ENCODE data around the gene PLIN3. TPM values are rescaled to one million over a fixed set of nuclear protein-coding genes. Genes with fewer than 3 reads are reported as not detected.
"Not testable (repeated sequence)": the region's sequence is repeated elsewhere in the genome, so short reads cannot be mapped to it uniquely, and the experiment has no call there.

The PLIN3 gene
- total RNA-seq, 1 donor from 2014 or later: 55.3 TPM

DNA sequence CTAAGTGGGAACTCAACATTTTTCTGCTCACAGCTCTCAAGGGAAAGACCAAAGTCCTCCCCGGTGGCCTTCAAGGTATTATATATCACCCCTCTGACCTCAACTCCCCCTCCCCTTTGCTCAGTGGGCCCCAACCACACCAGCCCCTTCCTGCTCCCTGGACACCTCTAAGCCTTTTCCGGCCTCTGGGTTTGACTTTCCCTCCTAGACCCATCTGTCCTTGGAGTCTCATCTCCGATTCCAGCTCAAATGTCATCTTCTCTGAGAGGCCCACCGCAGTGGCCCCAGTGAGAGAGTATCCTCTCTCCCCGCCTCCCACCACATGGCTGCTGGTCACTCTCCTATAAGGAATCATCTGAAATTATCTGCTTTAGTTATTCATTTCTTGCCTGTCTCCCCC, 40.9 kb upstream of the PLIN3 start:
- H3K4me3 Mint-ChIP-seq (ENCODE audit: low read depth): peak overlapping the region; percentile 55
- peaks cover 26% of the 10 kb centered on the region for H3K36me3 Mint-ChIP-seq (ENCODE audit: low read depth)
- no peak overlapping the region for H3K27ac Mint-ChIP-seq
- intact Hi-C loops (cut with micrococcal nuclease): no loop called here
- no peaks in the 10 kb centered on the region for H3K9me3 Mint-ChIP-seq
- no peak for DNase-seq (ENCODE audit: low spot score)
- peaks cover 24% of the 10 kb centered on the region for H3K4me1 Mint-ChIP-seq (ENCODE audit: low read depth)
- no peaks in the 10 kb centered on the region for H3K27me3 Mint-ChIP-seq (ENCODE audit: low read depth)

DNA sequence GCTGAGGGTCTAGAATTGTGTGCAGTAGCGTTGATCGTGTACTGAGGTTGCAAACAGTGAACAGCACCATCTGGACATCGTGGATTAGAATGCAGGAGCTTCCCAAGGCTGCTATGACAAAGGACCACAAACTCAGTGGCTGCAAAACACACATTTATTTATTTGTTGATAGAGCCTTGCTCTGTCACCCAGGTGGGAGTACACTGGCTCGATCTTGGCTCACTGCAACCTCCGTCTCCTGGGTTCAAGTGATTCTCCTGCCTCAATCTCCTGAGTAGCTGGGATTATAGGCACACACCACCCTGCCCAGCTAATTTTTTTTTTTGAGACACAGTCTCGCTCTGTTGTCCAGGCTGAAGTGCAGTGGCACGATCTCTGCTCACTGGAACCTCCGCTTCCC, 39.5 kb upstream of the PLIN3 start:
- intact Hi-C loops (cut with micrococcal nuclease): no loop called here
- DNase-seq (ENCODE audit: low spot score): no peak
- Mint-ChIP-seq H3K4me1 (ENCODE audit: low read depth) (peaks cover 11% of the 10 kb centered on the region), H3K9me3 (no peaks in the 10 kb centered on the region), H3K27ac (no peak overlapping the region), H3K4me3 (ENCODE audit: low read depth) (no peak overlapping the region), H3K27me3 (ENCODE audit: low read depth) (no peaks in the 10 kb centered on the region), H3K36me3 (ENCODE audit: low read depth) (peaks cover 12% of the 10 kb centered on the region)

DNA sequence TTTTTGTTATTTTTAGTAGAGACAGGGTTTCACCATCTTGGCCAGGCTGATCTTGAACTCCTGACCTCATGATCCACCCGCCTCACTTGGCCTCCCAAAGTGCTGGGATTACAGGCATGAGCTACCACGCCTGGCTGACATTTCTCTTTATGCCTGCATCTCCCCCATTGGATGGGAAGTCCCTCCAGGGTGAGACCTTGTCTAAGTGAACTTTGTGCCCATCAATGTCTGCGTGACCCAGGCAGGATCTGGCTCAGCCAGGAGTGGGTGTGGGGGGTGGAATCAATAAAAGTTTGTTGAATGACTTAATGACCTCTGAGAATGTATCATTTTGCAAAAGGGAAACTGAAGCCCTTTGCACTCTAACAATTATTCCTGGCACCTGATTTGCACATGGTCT, 37.0 kb upstream of the PLIN3 start:
- Mint-ChIP-seq H3K36me3 (ENCODE audit: low read depth) (no peaks in the 10 kb centered on the region), H3K27ac (no peak overlapping the region), H3K9me3 (no peaks in the 10 kb centered on the region), H3K4me1 (ENCODE audit: low read depth) (peaks cover 1% of the 10 kb centered on the region), H3K4me3 (ENCODE audit: low read depth) (no peak overlapping the region), H3K27me3 (ENCODE audit: low read depth) (no peaks in the 10 kb centered on the region)
- DNase-seq (ENCODE audit: low spot score): no peak
- intact Hi-C loops (cut with micrococcal nuclease): no loop called here

DNA sequence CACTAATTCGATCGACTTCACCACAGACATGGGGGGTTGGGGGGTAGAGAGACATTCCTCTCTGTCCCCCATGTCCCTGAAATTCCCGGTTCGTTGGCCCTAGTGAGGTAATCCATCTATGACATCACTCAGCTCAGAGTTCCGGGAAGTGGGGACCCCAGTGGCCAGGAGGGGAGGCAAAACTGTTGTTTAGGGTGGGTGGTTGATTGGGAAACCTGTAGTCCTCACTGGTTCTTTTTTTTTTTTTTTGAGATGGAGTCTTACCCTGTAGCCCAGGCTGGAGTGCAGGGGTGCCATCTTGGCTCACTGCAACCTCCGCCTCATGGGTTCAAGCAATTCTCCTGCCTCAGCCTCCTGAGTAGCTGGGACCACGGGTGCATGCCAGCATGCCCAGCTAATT, 35.3 kb upstream of the PLIN3 start, which contains the start of gene ARRDC5:
Gene ARRDC5 (minus strand): TSS at position 101 of the 400 bp plus-strand sequence. CDS start 71 bp downstream, at position 30.
- no peak for DNase-seq (ENCODE audit: low spot score)
- H3K36me3 Mint-ChIP-seq (ENCODE audit: low read depth): no peaks in the 10 kb centered on the region
- intact Hi-C loops (cut with micrococcal nuclease): no loop called here
- H3K4me1 Mint-ChIP-seq (ENCODE audit: low read depth): no peaks in the 10 kb centered on the region
- no peaks in the 10 kb centered on the region for H3K9me3 Mint-ChIP-seq
- H3K4me3 Mint-ChIP-seq (ENCODE audit: low read depth): no peak within 1 kb of the TSS
- H3K27me3 Mint-ChIP-seq (ENCODE audit: low read depth): no peaks in the 10 kb centered on the region
- no peak within 1 kb of the TSS for H3K27ac Mint-ChIP-seq

DNA sequence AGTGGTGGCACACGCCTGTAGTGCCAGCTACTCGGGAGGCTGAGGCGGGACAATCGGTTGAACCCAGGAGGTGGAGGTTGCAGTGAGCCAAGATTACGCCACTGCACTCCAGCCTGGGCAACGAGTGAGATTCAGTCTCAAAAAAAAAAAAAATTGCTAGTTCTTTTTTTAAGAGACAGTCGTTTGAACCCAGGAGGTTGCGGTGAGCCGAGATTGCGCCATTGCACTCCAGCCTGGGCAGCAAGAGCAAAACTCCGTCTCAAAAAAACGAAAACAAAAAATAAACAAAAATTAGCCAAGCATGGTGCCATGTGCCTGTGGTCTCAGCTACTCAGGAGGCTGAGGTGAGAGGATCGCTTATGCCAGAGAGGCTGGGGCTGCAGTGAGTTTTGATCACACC, 33.4 kb upstream of the PLIN3 start:
- H3K4me3 Mint-ChIP-seq (ENCODE audit: low read depth); H3K9me3 Mint-ChIP-seq; H3K4me1 Mint-ChIP-seq (ENCODE audit: low read depth); H3K27ac Mint-ChIP-seq; intact Hi-C loops (cut with micrococcal nuclease); DNase-seq (ENCODE audit: low spot score); H3K27me3 Mint-ChIP-seq (ENCODE audit: low read depth); H3K36me3 Mint-ChIP-seq (ENCODE audit: low read depth): not testable (repeated sequence)

DNA sequence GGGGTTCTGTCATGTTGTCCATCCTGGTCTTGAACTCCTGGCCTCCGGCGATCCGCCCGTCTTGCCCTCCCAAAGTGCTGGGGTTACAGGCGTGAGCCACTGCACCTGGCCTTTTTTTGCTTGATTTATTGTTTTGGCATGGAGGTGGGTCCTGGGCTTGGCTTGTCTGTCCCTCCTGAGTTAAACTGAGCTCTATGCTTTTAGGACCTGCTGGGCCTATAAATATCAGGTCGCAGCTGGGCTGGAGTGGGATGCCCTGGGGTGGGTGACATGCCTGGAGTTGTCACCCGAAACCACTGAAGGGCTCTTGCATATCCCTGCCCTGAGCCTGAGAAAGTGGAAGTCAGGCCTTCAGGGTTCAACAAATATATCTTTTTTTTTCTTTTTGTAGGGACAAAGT, 29.7 kb upstream of the PLIN3 start:
- intact Hi-C loops (cut with micrococcal nuclease): no loop called here
- Mint-ChIP-seq H3K27me3 (ENCODE audit: low read depth) (no peaks in the 10 kb centered on the region), H3K27ac (no peak overlapping the region), H3K9me3 (no peaks in the 10 kb centered on the region), H3K4me1 (ENCODE audit: low read depth) (no peaks in the 10 kb centered on the region), H3K36me3 (ENCODE audit: low read depth) (no peaks in the 10 kb centered on the region), H3K4me3 (ENCODE audit: low read depth) (no peak overlapping the region)
- DNase-seq (ENCODE audit: low spot score): no peak

DNA sequence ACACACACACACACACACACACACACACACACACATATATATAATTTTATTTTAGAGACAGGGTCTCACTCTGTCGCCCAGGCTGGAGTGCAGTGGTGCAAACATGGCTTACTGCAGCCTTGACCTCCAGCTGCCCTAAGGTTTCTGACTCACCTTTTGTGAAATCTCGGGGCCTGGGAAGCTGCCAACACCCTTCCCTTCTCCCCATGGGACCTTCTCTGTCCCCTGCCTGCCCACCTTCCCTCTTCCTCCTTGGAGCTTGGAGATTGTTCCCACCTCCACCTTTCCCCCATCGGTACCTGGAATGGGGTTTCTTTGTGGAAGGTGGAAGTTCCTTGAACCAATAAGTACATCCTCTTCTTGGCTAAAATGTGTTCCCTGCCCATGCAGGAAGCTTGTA, 28.9 kb upstream of the PLIN3 start:
- Mint-ChIP-seq H3K4me3 (ENCODE audit: low read depth) (no peak overlapping the region), H3K4me1 (ENCODE audit: low read depth) (no peaks in the 10 kb centered on the region), H3K27me3 (ENCODE audit: low read depth) (no peaks in the 10 kb centered on the region), H3K9me3 (no peaks in the 10 kb centered on the region), H3K27ac (no peak overlapping the region), H3K36me3 (ENCODE audit: low read depth) (no peaks in the 10 kb centered on the region)
- no peak for DNase-seq (ENCODE audit: low spot score)
- intact Hi-C loops (cut with micrococcal nuclease): no loop called here

DNA sequence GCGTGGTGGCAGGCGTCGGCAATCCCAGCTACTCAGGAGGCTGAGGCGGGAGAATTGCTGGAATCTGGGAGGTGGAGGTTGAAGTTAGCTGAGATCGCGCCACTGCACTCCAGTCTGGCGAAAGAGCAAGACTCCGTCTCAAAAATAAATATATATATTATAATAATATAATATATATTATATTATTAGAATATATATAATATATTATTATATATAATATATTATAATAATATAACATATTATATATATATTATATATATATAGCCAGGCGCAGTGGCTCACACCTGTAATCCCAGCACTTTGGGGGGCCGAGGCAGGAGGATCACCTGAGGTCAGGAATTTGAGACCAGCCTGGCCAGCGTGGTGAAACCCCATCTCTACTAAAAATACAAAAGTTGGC, 25.5 kb upstream of the PLIN3 start:
- H3K4me1 Mint-ChIP-seq (ENCODE audit: low read depth); H3K9me3 Mint-ChIP-seq; H3K27ac Mint-ChIP-seq; intact Hi-C loops (cut with micrococcal nuclease); H3K27me3 Mint-ChIP-seq (ENCODE audit: low read depth); H3K36me3 Mint-ChIP-seq (ENCODE audit: low read depth); H3K4me3 Mint-ChIP-seq (ENCODE audit: low read depth); DNase-seq (ENCODE audit: low spot score): not testable (repeated sequence)

DNA sequence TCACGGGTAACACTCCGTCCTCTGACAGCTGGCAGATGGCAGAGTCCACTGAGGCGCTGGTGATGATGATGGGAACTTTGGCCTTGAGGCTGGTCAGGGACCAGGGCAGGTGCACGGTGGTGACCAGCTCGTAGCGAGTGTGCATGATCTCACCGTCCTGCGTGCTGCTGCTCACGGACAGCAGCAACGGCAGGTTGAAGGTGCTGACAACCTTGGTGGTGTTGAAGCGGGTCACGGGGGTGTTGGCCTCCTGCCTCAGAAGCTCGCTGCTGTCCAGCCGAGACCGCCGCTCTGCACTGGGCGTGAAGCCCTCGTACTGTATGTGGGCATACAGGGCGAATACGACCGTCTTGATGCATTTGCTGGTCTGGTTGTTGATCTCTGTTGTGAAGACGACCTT, 23.6 kb upstream of the PLIN3 start:
- Mint-ChIP-seq H3K27ac (no peak overlapping the region), H3K4me1 (ENCODE audit: low read depth) (no peaks in the 10 kb centered on the region), H3K9me3 (no peaks in the 10 kb centered on the region), H3K4me3 (ENCODE audit: low read depth) (no peak overlapping the region), H3K27me3 (ENCODE audit: low read depth) (no peaks in the 10 kb centered on the region), H3K36me3 (ENCODE audit: low read depth) (no peaks in the 10 kb centered on the region)
- no peak for DNase-seq (ENCODE audit: low spot score)
- intact Hi-C loops (cut with micrococcal nuclease): no loop called here

DNA sequence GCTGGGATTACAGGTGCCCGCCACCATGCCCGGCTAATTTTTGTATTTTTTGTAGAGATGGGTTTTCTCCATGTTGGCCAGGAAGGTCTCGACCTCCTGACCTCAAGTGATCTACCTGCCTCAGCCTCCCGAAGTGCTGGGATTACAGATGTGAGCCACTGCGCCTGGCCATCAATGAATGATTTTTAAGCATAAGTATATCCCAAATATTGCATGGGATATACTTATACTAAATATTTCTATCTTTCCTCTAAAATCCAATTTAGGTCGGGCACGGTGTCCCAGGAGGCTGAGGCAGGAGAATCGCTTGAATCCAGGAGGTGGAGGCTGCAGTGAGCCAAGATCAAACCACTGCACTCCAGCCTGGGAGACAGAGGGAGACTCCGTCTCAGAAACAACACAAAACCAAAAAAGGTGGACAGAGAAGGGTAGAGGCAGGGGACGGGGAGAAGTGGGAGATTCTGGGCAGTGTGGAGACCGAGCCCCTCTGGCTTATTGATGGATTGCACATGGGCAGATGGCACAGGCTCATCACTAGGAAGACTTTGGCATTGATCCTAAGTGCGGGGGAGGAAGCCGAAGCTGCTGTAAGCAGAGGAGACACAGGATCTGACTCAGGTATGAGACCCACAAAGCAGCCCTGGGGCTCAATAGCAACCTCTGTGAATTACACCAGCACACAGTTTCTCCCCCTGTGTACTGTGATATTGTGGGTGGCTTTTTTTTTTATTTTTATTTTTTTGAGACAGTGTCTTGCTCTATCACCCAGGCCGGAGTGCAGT, 21.8 kb upstream of the PLIN3 start:
- Mint-ChIP-seq H3K9me3 (no peaks in the 10 kb centered on the region), H3K4me1 (ENCODE audit: low read depth) (no peaks in the 10 kb centered on the region), H3K27ac (no peak overlapping the region), H3K4me3 (ENCODE audit: low read depth) (no peak overlapping the region), H3K27me3 (ENCODE audit: low read depth) (no peaks in the 10 kb centered on the region), H3K36me3 (ENCODE audit: low read depth) (no peaks in the 10 kb centered on the region)
- no peak for DNase-seq (ENCODE audit: low spot score)
- intact Hi-C loops (cut with micrococcal nuclease): no loop called here

DNA sequence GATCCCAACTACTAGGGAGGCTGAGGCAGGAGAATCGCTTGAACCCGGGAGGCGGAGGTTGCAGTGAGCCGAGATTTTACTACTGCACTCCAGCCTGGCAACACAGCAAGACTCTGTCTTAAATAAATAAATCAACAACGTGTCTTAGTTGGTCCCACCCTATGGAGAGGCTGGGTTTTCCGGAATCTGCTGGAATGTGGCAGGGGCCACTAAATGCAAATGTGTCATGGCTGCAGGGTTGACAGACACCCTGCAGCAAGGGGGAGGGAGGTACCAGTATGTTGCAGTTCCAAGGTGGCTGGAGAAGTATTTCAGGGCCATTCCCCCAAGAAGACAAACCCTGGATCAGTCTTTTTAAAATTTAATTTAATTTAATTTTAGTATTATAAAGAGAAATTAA, 20.3 kb upstream of the PLIN3 start:
- H3K27ac Mint-ChIP-seq; H3K36me3 Mint-ChIP-seq (ENCODE audit: low read depth); H3K9me3 Mint-ChIP-seq; intact Hi-C loops (cut with micrococcal nuclease); H3K27me3 Mint-ChIP-seq (ENCODE audit: low read depth); DNase-seq (ENCODE audit: low spot score); H3K4me3 Mint-ChIP-seq (ENCODE audit: low read depth); H3K4me1 Mint-ChIP-seq (ENCODE audit: low read depth): not testable (repeated sequence)

DNA sequence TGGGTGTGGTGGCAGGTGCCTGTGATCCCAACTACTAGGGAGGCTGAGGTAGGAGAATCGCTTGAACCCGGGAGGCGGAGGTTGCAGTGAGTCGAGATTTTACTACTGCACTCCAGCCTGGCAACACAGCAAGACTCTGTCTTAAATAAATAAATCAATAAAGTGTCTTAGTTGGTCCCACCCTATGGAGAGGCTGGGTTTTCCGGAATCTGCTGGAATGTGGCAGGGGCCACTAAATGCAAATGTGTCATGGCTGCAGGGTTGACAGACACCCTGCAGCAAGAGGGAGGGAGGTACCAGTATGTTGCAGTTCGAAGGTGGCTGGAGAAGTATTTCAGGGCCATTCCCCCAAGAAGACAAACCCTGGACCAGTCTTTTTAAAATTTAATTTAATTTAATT, 17.5 kb upstream of the PLIN3 start:
- intact Hi-C loops (cut with micrococcal nuclease); H3K36me3 Mint-ChIP-seq (ENCODE audit: low read depth); H3K4me3 Mint-ChIP-seq (ENCODE audit: low read depth): not testable (repeated sequence)

DNA sequence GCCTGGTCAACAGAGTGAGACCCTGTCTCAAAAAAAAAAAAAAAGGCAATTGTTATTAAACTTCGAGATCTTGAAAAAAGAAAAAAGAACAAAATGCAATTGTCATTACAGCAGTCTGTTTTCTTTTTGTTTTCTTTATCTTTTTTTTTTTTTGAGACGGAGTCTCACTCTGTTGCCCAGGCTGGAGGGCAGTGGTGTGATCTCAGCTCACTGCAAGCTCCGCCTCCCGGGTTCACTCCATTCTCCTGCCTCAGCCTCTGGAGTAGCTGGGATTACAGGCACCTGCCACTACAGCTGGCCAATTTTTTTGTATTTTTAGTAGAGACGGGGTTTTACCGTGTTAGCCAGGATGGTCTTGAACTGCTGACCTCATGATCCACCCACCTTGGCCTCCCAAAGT, 15.4 kb upstream of the PLIN3 start:
- H3K27ac Mint-ChIP-seq; DNase-seq (ENCODE audit: low spot score); H3K27me3 Mint-ChIP-seq (ENCODE audit: low read depth); H3K4me1 Mint-ChIP-seq (ENCODE audit: low read depth); H3K4me3 Mint-ChIP-seq (ENCODE audit: low read depth); H3K9me3 Mint-ChIP-seq; intact Hi-C loops (cut with micrococcal nuclease); H3K36me3 Mint-ChIP-seq (ENCODE audit: low read depth): not testable (repeated sequence)

More for the DNA sequence above, 17.5 kb upstream of the PLIN3 start:
- not testable (repeated sequence) for H3K4me1 Mint-ChIP-seq (ENCODE audit: low read depth); H3K27me3 Mint-ChIP-seq (ENCODE audit: low read depth); H3K27ac Mint-ChIP-seq; H3K9me3 Mint-ChIP-seq; DNase-seq (ENCODE audit: low spot score)

DNA sequence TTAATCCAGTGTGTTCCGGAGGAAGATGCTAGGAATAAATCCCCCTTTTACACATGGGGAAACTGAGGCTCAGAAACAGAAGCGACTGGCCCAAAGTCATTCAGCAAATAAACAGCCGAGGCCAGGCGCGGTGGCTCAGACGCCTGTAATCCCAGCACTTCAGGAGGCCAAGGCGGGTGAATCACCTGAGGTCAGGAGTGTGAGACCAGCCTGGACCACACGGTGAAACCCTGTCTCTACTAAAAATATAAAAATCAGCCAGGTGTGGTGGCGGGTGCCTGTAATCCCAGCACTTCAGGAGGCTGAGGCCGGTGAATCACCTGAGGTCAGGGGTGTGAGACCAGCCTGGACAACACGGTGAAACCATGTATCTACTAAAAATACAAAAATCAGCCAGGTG, 11.6 kb upstream of the PLIN3 start:
- no peaks in the 10 kb centered on the region for H3K27me3 Mint-ChIP-seq (ENCODE audit: low read depth)
- no peaks in the 10 kb centered on the region for H3K36me3 Mint-ChIP-seq (ENCODE audit: low read depth)
- intact Hi-C loops (cut with micrococcal nuclease): no loop called here
- no peak overlapping the region for H3K27ac Mint-ChIP-seq
- no peaks in the 10 kb centered on the region for H3K4me1 Mint-ChIP-seq (ENCODE audit: low read depth)
- DNase-seq (ENCODE audit: low spot score): no peak
- H3K9me3 Mint-ChIP-seq: no peaks in the 10 kb centered on the region
- H3K4me3 Mint-ChIP-seq (ENCODE audit: low read depth): no peak overlapping the region

All from activated T-helper 2 cell treated with anti-CD3 and anti-CD28 coated beads, Interferon-gamma antibody, Interleukin-2, Interleukin-4, amounts not matched to agents 10 μg/mL and 5 μg/mL and 100 μg/mL, durations not matched to agents 14 hours and 24 hours and 36 hours (primary cell).